ENCODE data around the gene ZNF440. TPM values are rescaled to one million over a fixed set of nuclear protein-coding genes. Genes with fewer than 3 reads are reported as not detected.
A peak's percentile ranks its signal among the peaks of the same experiment; 100 is the strongest.

Gene ZNF440
- polyA plus RNA-seq, 2 of the 4 experiments (the other 2 are of a cell fraction), result 0.03 TPM; not detected in 1

DNA sequence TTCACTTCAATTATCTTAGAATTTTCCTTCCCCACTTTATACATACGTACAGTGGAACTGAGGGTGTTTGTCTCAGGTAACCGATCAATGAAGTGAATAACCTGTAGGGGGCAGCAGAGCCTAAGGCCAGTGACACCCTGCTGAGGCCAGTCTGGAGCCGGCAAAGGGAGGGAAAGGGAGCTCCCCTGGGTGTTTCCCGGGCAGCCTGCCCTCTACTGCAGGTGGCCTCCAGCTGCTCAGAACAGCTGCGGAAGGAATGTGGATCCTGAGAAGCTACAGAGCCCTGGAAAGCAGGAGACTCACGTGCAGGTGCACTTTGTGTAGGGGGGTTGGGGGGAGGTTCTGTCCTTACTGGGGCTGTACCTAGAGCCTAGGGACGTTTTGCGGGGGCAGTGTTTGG lies 16.6 kb upstream of the ZNF440 start:
- no peak overlapping the region for H3K4me3 ChIP-seq
- H3K9me3 ChIP-seq, result peaks cover 3% of the 10 kb centered on the region; the same call in 1 of the 3 replicates
- CTCF ChIA-PET, result interaction anchor here (0.6 kb wide), 1 partner anchor 176 kb away, joined by 3 read pairs; no protein-coding TSS in a partner anchor
- ATAC-seq (no peak), FAIRE-seq (no peak), DNase-seq (ENCODE audit: low read depth in 1 of 2, low spot score in 1 of 2) (peak in 1 of 2 experiments; percentile 18)
- no peak overlapping the region for H3K27ac ChIP-seq
- no peak overlapping the region for H3K4me2 ChIP-seq
- 12% methylated on average over 7 of the region's 8 CpGs for WGBS (ENCODE audit: missing lambda C conversion rate)
- POLR2A ChIA-PET, result no interaction called here
- no peaks in the 10 kb centered on the region for H3K4me1 ChIP-seq
- no peak for TF ChIP-seq HOXA7 (CRISPR knock-in tag; IDR thresholded peaks at IDR 0.05)
- TF ChIP-seq RAD21 (conservative IDR thresholded peaks at IDR 0.05 in 1 of 2, IDR thresholded peaks at IDR 0.05 in 1 of 2), result peak in 1 of 2 experiments; percentile 27; a peak in 1 of 5 replicates

DNA sequence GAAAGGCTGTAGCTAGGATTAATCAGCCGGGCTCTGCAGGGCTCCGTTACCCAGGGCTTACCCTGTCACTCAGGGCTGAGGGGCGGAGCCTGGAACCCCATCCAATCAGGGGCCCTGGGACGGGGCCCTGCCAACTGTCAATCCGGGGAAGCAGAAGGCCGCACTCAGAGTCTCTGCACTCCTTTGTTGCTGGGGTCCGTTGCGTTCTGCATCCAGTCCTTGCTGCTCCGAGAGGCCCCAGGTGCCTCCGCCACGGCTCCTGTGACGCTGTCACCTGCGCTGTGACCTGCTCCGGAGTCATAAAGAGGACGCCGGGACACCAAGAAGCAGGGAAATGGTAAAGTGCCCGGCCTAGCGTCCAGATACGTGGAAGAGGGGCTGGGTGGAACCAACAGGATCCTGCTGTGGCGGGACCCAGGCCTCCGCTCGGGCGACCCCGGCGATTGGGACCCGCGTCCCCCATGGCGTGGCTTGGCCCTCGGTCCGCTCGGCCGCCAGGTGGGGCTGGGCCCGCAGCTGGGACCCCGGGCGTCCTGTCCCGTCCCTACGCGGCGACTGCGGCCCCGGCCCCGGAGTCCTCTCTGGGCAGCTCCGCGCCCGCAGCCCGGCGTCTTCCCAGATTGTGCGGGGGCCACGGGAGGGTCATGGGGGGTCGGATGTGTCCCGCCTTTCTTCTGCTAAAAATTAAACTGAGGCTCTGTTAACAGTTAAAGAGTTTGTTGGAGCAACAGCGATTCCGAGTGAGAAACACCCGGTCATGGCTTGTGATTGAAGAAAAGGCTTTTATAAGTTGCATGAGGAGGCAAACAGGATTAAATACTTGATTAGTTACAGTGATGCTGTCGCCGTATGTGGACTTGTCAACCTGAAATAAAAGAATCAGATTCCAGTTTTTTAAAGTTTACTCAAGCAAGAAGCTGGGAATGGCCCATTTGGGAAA lies 15.4 kb upstream of the ZNF440 start, which contains the start of gene ZNF491:
ZNF491 (plus strand) TSS at position 133 of the 940 bp plus-strand sequence. CDS start 7,431 bp downstream, outside the sequence.
- ATAC-seq (no peak), DNase-seq (ENCODE audit: low read depth in 1 of 2, low spot score in 1 of 2) (no peak), FAIRE-seq (no peak)
- no peak within 1 kb of the TSS for H3K4me3 ChIP-seq
- no peak within 1 kb of the TSS for H3K27ac ChIP-seq
- no peak for TF ChIP-seq EHF (CRISPR knock-in tag; IDR thresholded peaks at IDR 0.05)
- TF ChIP-seq, protein P1, sequence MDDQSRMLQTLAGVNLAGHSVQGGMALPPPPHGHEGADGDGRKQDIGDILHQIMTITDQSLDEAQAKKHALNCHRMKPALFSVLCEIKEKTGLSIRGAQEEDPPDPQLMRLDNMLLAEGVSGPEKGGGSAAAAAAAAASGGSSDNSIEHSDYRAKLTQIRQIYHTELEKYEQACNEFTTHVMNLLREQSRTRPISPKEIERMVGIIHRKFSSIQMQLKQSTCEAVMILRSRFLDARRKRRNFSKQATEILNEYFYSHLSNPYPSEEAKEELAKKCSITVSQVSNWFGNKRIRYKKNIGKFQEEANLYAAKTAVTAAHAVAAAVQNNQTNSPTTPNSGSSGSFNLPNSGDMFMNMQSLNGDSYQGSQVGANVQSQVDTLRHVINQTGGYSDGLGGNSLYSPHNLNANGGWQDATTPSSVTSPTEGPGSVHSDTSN (IDR thresholded peaks at IDR 0.05), result no peak
- TF ChIP-seq FOXS1 (CRISPR knock-in tag; IDR thresholded peaks at IDR 0.05), result no peak
- TF ChIP-seq JUN (IDR thresholded peaks at IDR 0.05), result no peak
- TF ChIP-seq SREBF2 (IDR thresholded peaks at IDR 0.05), result no peak
- TF ChIP-seq, protein P2, sequence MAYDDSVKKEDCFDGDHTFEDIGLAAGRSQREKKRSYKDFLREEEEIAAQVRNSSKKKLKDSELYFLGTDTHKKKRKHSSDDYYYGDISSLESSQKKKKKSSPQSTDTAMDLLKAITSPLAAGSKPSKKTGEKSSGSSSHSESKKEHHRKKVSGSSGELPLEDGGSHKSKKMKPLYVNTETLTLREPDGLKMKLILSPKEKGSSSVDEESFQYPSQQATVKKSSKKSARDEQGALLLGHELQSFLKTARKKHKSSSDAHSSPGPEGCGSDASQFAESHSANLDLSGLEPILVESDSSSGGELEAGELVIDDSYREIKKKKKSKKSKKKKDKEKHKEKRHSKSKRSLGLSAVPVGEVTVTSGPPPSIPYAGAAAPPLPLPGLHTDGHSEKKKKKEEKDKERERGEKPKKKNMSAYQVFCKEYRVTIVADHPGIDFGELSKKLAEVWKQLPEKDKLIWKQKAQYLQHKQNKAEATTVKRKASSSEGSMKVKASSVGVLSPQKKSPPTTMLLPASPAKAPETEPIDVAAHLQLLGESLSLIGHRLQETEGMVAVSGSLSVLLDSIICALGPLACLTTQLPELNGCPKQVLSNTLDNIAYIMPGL (CRISPR knock-in tag; IDR thresholded peaks at IDR 0.05; ENCODE audit: borderline replicate concordance), result no peak
- TF ChIP-seq, protein P3, sequence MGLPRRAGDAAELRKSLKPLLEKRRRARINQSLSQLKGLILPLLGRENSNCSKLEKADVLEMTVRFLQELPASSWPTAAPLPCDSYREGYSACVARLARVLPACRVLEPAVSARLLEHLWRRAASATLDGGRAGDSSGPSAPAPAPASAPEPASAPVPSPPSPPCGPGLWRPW (IDR thresholded peaks at IDR 0.05), result no peak
- TF ChIP-seq POLR2A (IDR thresholded peaks at IDR 0.05; ENCODE audit: low read length), result no peak
- TF ChIP-seq CHD2 (IDR thresholded peaks at IDR 0.05; ENCODE audit: low read length, partially characterized antibody), result no peak
- TF ChIP-seq, protein P4, sequence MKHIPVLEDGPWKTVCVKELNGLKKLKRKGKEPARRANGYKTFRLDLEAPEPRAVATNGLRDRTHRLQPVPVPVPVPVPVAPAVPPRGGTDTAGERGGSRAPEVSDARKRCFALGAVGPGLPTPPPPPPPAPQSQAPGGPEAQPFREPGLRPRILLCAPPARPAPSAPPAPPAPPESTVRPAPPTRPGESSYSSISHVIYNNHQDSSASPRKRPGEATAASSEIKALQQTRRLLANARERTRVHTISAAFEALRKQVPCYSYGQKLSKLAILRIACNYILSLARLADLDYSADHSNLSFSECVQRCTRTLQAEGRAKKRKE (CRISPR knock-in tag; IDR thresholded peaks at IDR 0.05; ENCODE audit: low read depth), result no peak
- TF ChIP-seq MAFK (IDR thresholded peaks at IDR 0.05; ENCODE audit: partially characterized antibody), result no peak
- no peak for TF ChIP-seq EHMT2 (IDR thresholded peaks at IDR 0.05; ENCODE audit: low read depth)
- no peak for TF ChIP-seq POLR2AphosphoS2 (conservative IDR thresholded peaks at IDR 0.05; ENCODE audit: low read length)
- TF ChIP-seq ZFP36 (IDR thresholded peaks at IDR 0.05; ENCODE audit: borderline replicate concordance, partially characterized antibody), result no peak
- TF ChIP-seq NPAS2 (CRISPR knock-in tag; IDR thresholded peaks at IDR 0.05; ENCODE audit: borderline replicate concordance), result no peak
- no peak for TF ChIP-seq RFX5 (IDR thresholded peaks at IDR 0.05)
- no peak for TF ChIP-seq CBX8 (IDR thresholded peaks at IDR 0.05)
- TF ChIP-seq SMC3 (IDR thresholded peaks at IDR 0.05), result no peak
- no peak for TF ChIP-seq BHLHE40 (IDR thresholded peaks at IDR 0.05; ENCODE audit: low read depth, low read length)
- H3K9me3 ChIP-seq, result peaks cover 4% of the 10 kb centered on the region; the same call in 1 of the 3 replicates
- no peak within 1 kb of the TSS for H3K4me2 ChIP-seq
- ChIA-PET POLR2A (no interaction called here), CTCF (no interaction called here)
- H3K4me1 ChIP-seq, result no peaks in the 10 kb centered on the region
- 14% methylated on average over 15 of the region's 56 CpGs for WGBS (ENCODE audit: missing lambda C conversion rate)
